T47D (cell line): ENCODE data around the gene RANBP17.

Experiments used
- DNase-seq, 2 experiments: peaks; one replicate each; pipeline versions ENCODE4 v3.0.0 to v3.0.0-alpha.2; 2011 to 2012; ENCODE audit warnings: low read depth in 1 of 2, low spot score in 1 of 2
- JUND ChIP-seq: IDR thresholded peaks from 2 replicates; pipeline ENCODE4 v1.6.1; 2012; ENCODE audit warnings: low read depth
- in situ Hi-C: cut with HindIII; loops from 2 replicates; pipeline ENCODE4 v1.10.0; 2016; ENCODE audit warnings: low sequenced_read_pairs, low pct_unique_long_range_greater_than_20kb

The RANBP17 gene

DNA sequence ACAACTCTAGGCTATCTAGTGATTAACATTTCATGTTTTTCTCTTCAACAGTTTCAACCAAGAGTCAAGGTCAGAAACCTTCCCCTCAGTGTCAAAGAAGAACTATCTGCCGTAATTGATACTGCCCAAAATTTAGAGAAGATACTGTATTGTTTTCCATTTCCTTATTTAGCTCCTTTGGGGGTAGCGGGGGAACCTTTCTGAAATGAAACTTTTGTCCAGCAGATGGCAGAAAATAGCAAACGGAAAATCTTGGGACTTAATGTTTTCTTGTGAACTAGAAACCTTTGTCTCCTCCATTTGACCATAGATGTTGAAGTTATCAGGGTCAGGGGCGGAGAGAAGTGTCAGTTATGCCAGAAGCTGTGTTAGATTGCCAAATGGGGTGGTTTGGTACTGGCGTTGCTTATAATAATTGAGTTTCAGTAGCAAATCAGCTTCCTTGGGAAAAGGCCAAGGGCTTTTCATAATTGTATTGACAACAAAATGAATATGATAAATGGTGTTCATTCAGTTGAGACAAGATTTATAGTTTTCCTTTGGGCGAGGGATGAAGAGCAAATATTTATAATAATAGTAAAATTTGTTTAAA, 345.5 kb downstream of the RANBP17 start:
- no peak for TF ChIP-seq JUND
- in situ Hi-C loops, result no loop called here
- DNase-seq, result peak; percentile 30 to 69

DNA sequence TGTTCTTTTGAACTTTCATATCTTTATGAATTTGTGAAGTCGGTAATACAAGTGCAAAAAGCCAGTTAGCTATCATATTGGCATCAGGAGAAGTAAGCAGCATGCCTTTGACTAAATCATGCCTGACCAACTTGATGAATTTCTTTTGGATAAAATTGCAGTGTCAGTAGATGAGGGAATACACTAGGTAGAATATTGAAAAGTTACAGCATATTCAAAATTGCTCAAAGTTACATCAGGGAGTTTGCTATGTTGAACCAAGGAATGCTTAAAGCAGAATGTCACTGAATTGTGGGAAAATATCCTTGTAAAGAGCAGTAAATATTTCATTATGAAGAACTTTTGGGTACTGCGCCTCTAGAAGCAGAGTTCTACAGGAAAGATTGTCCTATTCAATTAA, 360.1 kb downstream of the RANBP17 start:
- in situ Hi-C loops, result no loop called here
- no peak for TF ChIP-seq JUND
- DNase-seq, result no peak

GRCh38 chr5:171223927-171224326, 362.1 kb downstream of the RANBP17 start:
- in situ Hi-C loops, result no loop called here
- no peak for DNase-seq
- no peak for TF ChIP-seq JUND

DNA sequence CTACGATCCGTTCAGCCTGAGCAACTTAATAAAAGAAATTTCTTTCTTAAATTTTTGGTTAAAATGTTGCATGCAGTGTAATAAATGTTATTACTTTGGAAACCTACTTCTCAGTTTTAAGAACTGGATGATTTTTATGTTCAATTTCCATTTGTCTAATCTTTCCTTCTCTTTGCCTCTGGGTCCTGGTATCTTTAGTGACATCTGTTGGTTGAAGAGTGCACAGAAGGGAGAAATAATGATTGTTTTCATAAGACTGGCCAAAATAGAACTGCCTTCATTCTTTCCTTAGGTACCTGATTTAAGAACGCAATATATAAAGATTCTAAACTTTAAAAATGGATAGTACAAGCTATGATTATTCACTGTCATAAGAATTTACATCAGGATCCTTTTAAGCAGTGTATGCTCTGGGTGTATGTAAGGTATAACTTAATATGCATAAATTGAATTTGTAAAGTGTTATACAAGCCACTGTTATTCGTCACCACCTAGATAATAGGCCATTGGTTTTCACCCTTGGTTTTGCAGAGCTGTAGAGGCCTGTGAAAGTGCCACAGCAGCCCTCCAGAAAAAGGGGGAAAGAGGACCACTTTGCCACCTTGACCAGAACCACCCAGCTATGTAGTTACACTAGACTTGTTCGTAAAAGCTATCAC, 364.4 kb downstream of the RANBP17 start:
- in situ Hi-C loops, result no loop called here
- no peak for TF ChIP-seq JUND
- DNase-seq, result peak in 1 of 2 experiments; percentile 10

GRCh38 chr5:171226864-171227263, 365.0 kb downstream of the RANBP17 start:
- TF ChIP-seq JUND, result no peak
- in situ Hi-C loops, result no loop called here
- no peak for DNase-seq

DNA sequence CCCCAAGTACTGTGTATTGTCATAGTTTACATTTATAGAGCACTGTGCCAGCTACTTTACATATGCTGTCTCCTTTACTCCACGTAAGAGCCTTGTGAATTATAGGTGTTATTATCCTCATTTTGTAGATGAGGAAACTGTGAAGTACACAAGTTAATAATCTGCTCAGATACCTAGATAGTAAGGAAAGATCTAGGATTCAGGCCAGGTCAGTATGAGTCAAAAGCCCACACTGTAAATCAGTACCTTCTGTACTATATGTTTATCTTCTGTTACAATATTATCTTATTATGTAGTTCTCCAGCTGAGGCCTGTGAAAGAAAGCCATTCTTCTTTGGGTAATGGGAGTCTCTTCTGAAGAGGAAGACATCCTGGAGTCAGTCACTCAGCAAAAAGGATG, 374.8 kb downstream of the RANBP17 start:
- in situ Hi-C loops, result no loop called here
- TF ChIP-seq JUND, result no peak
- no peak for DNase-seq

- TF ChIP-seq JUND, result no peak
- DNase-seq, result no peak
- in situ Hi-C loops, result no loop called here
These were observed 380.7 kb downstream of the RANBP17 start for GRCh38 chr5:171242521-171242920.

GRCh38 chr5:171246231-171246630, 384.4 kb downstream of the RANBP17 start:
- in situ Hi-C loops, result no loop called here
- TF ChIP-seq JUND, result no peak
- no peak for DNase-seq

- DNase-seq, result no peak
- in situ Hi-C loops, result no loop called here
- TF ChIP-seq JUND, result no peak
These were observed 387.6 kb downstream of the RANBP17 start for GRCh38 chr5:171249460-171249859.

- in situ Hi-C loops, result no loop called here
- no peak for DNase-seq
- no peak for TF ChIP-seq JUND
These were observed 388.9 kb downstream of the RANBP17 start for GRCh38 chr5:171250738-171251137.

- in situ Hi-C loops, result no loop called here
- no peak for TF ChIP-seq JUND
- no peak for DNase-seq
These were observed 389.7 kb downstream of the RANBP17 start for GRCh38 chr5:171251519-171251918.

GRCh38 chr5:171252674-171253073, 390.9 kb downstream of the RANBP17 start:
- DNase-seq, result no peak
- in situ Hi-C loops, result no loop called here
- no peak for TF ChIP-seq JUND

- in situ Hi-C loops, result no loop called here
- DNase-seq, result no peak
- TF ChIP-seq JUND, result no peak
These were observed 397.1 kb downstream of the RANBP17 start for GRCh38 chr5:171258737-171259415.
